IMR-90 (cell line): ENCODE measurements around the gene PIK3C2B. TPM values are rescaled to one million over a fixed set of nuclear protein-coding genes. Genes with fewer than 3 reads are reported as not detected.

Experiments used
- ATAC-seq: fragments of 200-7000 bp; cut with Tn5 transposase; 2 replicates; pipeline ENCODE4 v1.9.1; 2020; ENCODE audit warnings: low read depth, mild to moderate bottlenecking, moderate library complexity
- BruUV-seq: library from RNA; stranded (reverse); fragments of 400-500 nt; replicated peaks from 2 replicates; lab custom pipeline; 2021; lab: Mats Ljungman, UMichigan
- CTCF ChIA-PET: fragments of 300-600 bp; formaldehyde crosslinking; extraction: SDS; loops from one replicate; lab custom pipeline; 2021; ENCODE audit warnings: antibody characterized with exemption; lab: Yijun Ruan, JAX
- POLR2A ChIA-PET: fragments of 300-600 bp; sonication (Branson Sonifier 250); formaldehyde crosslinking; loops from one replicate; lab custom pipeline; 2022; ENCODE audit warnings: antibody characterized with exemption; ENCODE audit not compliant: unreplicated experiment; lab: Charles Lee
- DNase-seq: peaks from one replicate; pipeline ENCODE4 v3.0.0; 2013
- H2AFZ ChIP-seq: replicated peaks from 2 replicates; pipeline ENCODE3; 2013; ENCODE audit warnings: low read length, mild to moderate bottlenecking; ENCODE audit not compliant: poor library complexity
- H2AK5ac ChIP-seq: 2 replicates; pipeline ENCODE4 v1.6.1; 2013; ENCODE audit warnings: low read depth, low read length, inconsistent platforms
- H2AK9ac ChIP-seq: replicated peaks from 2 replicates; pipeline ENCODE3; 2013; ENCODE audit warnings: mild to moderate bottlenecking, low read depth, low read length, moderate library complexity; ENCODE audit not compliant: poor library complexity
- H2BK120ac ChIP-seq: 2 replicates; pipeline ENCODE4 v1.6.1; 2013; ENCODE audit warnings: low read depth, low read length, inconsistent platforms
- H2BK15ac ChIP-seq: 3 replicates; pipeline ENCODE4 v1.6.1; 2013; ENCODE audit warnings: low read depth, low read length, inconsistent platforms
- H2BK20ac ChIP-seq: 2 replicates; pipeline ENCODE4 v1.6.1; 2013; ENCODE audit warnings: low read depth, mild to moderate bottlenecking, inconsistent platforms, low read length, moderate library complexity
- H2BK5ac ChIP-seq: 2 replicates; pipeline ENCODE4 v1.6.1; 2013; ENCODE audit warnings: mild to moderate bottlenecking, low read depth, low read length, inconsistent platforms; ENCODE audit not compliant: poor library complexity, severe bottlenecking
- H3K14ac ChIP-seq: replicated peaks from 2 replicates; pipeline ENCODE4 v1.6.1; 2013; ENCODE audit warnings: low read depth, low read length, inconsistent platforms
- H3K18ac ChIP-seq: 2 replicates; pipeline ENCODE4 v1.6.1; 2013; ENCODE audit warnings: low read depth, low read length, control low read depth
- H3K23ac ChIP-seq: 2 replicates; pipeline ENCODE4 v1.6.1; 2013; ENCODE audit warnings: low read depth, low read length, inconsistent platforms
- H3K27ac ChIP-seq: 2 replicates; pipeline ENCODE4 v1.5.1; 2013; ENCODE audit warnings: mild to moderate bottlenecking, control low read depth, low read length; ENCODE audit not compliant: insufficient read depth
- H3K27me3 ChIP-seq: 2 replicates; pipeline ENCODE4 v1.6.1; 2013; ENCODE audit warnings: low read length; ENCODE audit not compliant: control insufficient read depth, insufficient read depth
- H3K36me3 ChIP-seq: 2 replicates; pipeline ENCODE4 v1.6.1; 2013; ENCODE audit warnings: low read length, mixed read lengths; ENCODE audit not compliant: control insufficient read depth, insufficient read depth
- H3K4ac ChIP-seq: 2 replicates; pipeline ENCODE4 v1.6.1; 2013; ENCODE audit warnings: low read depth, low read length, inconsistent platforms
- H3K4me1 ChIP-seq: 2 replicates; pipeline ENCODE4 v1.6.1; 2013; ENCODE audit warnings: low read length, mixed read lengths; ENCODE audit not compliant: control insufficient read depth, insufficient read depth
- H3K4me2 ChIP-seq: 2 replicates; pipeline ENCODE4 v1.6.1; 2013; ENCODE audit warnings: low read depth, mild to moderate bottlenecking, control low read depth, low read length, moderate library complexity
- H3K4me3 ChIP-seq: 2 replicates; pipeline ENCODE4 v1.5.1; 2013; ENCODE audit warnings: low read depth, mild to moderate bottlenecking, control low read depth, low read length, moderate library complexity; ENCODE audit not compliant: insufficient read depth
- H3K56ac ChIP-seq: 2 replicates; pipeline ENCODE4 v1.6.1; 2013; ENCODE audit warnings: low read length, inconsistent platforms; ENCODE audit not compliant: insufficient read depth; ENCODE audit errors: extremely low read depth
- H3K79me1 ChIP-seq, 2 experiments: 2 replicates each; pipeline ENCODE4 v1.6.1; 2013; ENCODE audit warnings: low read length in 2 of 2, inconsistent platforms in 1 of 2, low read depth in 1 of 2
- H3K9ac ChIP-seq: 2 replicates; pipeline ENCODE4 v1.6.1; 2013; ENCODE audit warnings: low read depth, low read length, control low read depth
- H3K9me1 ChIP-seq: 2 replicates; pipeline ENCODE4 v1.6.1; 2013; ENCODE audit warnings: low read length, inconsistent platforms; ENCODE audit not compliant: insufficient read depth
- H3K9me3 ChIP-seq: 2 replicates; pipeline ENCODE4 v1.6.1; 2013; ENCODE audit warnings: low read length; ENCODE audit not compliant: control insufficient read depth, insufficient read depth
- H4K20me1 ChIP-seq: 2 replicates; pipeline ENCODE4 v1.6.1; 2013; ENCODE audit warnings: low read length, inconsistent platforms; ENCODE audit not compliant: insufficient read depth
- H4K5ac ChIP-seq: 2 replicates; pipeline ENCODE4 v1.6.1; 2013; ENCODE audit warnings: mild to moderate bottlenecking, low read depth, low read length, control low read depth
- H4K8ac ChIP-seq, 2 experiments: 2 replicates each; pipeline ENCODE4 v1.6.1; 2013; ENCODE audit warnings: low read depth in 2 of 2, low read length in 2 of 2, control low read depth in 1 of 2, inconsistent platforms in 1 of 2
- H4K91ac ChIP-seq: 2 replicates; pipeline ENCODE4 v1.6.1; 2013; ENCODE audit warnings: low read depth, low read length, inconsistent platforms; ENCODE audit not compliant: insufficient read depth
- BHLHE40 ChIP-seq: fragments of 150-350 bp; IDR thresholded peaks from 2 replicates; pipeline ENCODE4 v1.6.1; 2016; ENCODE audit warnings: mild to moderate bottlenecking, low read depth, low read length
- CEBPB ChIP-seq: IDR thresholded peaks from 2 replicates; pipeline ENCODE4 v1.6.1; 2012; ENCODE audit warnings: low read depth, low read length, improper control_type of control experiment
- CHD1 ChIP-seq: IDR thresholded peaks from 2 replicates; pipeline ENCODE4 v1.6.1; 2012; ENCODE audit warnings: low read depth, low read length, improper control_type of control experiment
- ELK1 ChIP-seq: fragments of 150-350 bp; IDR thresholded peaks from 2 replicates; pipeline ENCODE4 v1.6.1; 2016; ENCODE audit warnings: low read depth, mild to moderate bottlenecking, low read length, moderate library complexity, borderline replicate concordance
- FOS ChIP-seq: fragments of 150-350 bp; IDR thresholded peaks from 2 replicates; pipeline ENCODE4 v1.6.1; 2016; ENCODE audit warnings: low read depth, low read length
- MAFK ChIP-seq: IDR thresholded peaks from 2 replicates; pipeline ENCODE4 v1.6.1; 2012; ENCODE audit warnings: low read depth, low read length, improper control_type of control experiment
- MAZ ChIP-seq: IDR thresholded peaks from 2 replicates; pipeline ENCODE4 v1.6.1; 2012; ENCODE audit warnings: low read depth, mild to moderate bottlenecking, low read length, improper control_type of control experiment, moderate library complexity, borderline replicate concordance
- MXI1 ChIP-seq: IDR thresholded peaks from 2 replicates; pipeline ENCODE4 v1.6.1; 2012; ENCODE audit warnings: low read depth, mild to moderate bottlenecking, low read length, moderate library complexity, borderline replicate concordance
- NFE2L2 ChIP-seq: fragments of 150-350 bp; IDR thresholded peaks from 2 replicates; pipeline ENCODE4 v1.6.1; 2016; ENCODE audit warnings: low read depth, mild to moderate bottlenecking, low read length
- POLR2A ChIP-seq: IDR thresholded peaks from 2 replicates; pipeline ENCODE4 v1.6.1; 2012; ENCODE audit warnings: mild to moderate bottlenecking, low read depth, low read length
- RAD21 ChIP-seq: IDR thresholded peaks from 2 replicates; pipeline ENCODE4 v1.6.1; 2012; ENCODE audit warnings: low read length, improper control_type of control experiment
- RCOR1 ChIP-seq: IDR thresholded peaks from 2 replicates; pipeline ENCODE4 v1.6.1; 2012; ENCODE audit warnings: mild to moderate bottlenecking, low read length, improper control_type of control experiment; ENCODE audit not compliant: insufficient replicate concordance
- RFX5 ChIP-seq: IDR thresholded peaks from 2 replicates; pipeline ENCODE4 v1.8.0; 2012; ENCODE audit warnings: low read depth, mild to moderate bottlenecking, low read length, moderate library complexity
- SMC3 ChIP-seq: fragments of 150-350 bp; IDR thresholded peaks from 2 replicates; pipeline ENCODE4 v1.6.1; 2016; ENCODE audit warnings: low read depth, mild to moderate bottlenecking, antibody characterized with exemption, low read length, moderate library complexity
- USF2 ChIP-seq: fragments of 150-350 bp; IDR thresholded peaks from 2 replicates; pipeline ENCODE4 v1.6.1; 2017; ENCODE audit warnings: mild to moderate bottlenecking, antibody characterized with exemption, low read length, low read depth
- WGBS, 2 experiments: methylation state at CpG; one replicate each; pipeline versions ENCODE4 v1.1.5 to v1.1.7; 2013; ENCODE audit warnings: missing lambda C conversion rate in 2 of 2; ENCODE audit not compliant: insufficient read length in 1 of 2; ENCODE audit errors: extremely low coverage in 2 of 2; 5-methylcytosine and 5-hydroxymethylcytosine counted together
- dilution Hi-C: fragments of 300-500 bp; cut with HindIII; formaldehyde crosslinking; loops from one replicate; pipeline ENCODE4 v1.14.3; 2018; ENCODE audit warnings: low sequenced_read_pairs; ENCODE audit not compliant: unreplicated experiment
- in situ Hi-C: fragments of 300-500 bp; cut with MboI; formaldehyde crosslinking; loops from 3 replicates; pipeline ENCODE4 v1.14.3; 2019; ENCODE audit warnings: low sequenced_read_pairs, inconsistent platforms, mixed read lengths
- intact Hi-C: fragments of 100-400 bp; cut with micrococcal nuclease; formaldehyde crosslinking; loops from 2 replicates; pipeline ENCODE4 v1.10.0; 2022
- polyA plus RNA-seq, 3 experiments: library from polyadenylated mRNA; depleted of rRNA; stranded (reverse); fragments of >200 nt; gene quantifications; 2 replicates each; pipeline ENCODE4 v1.2.3, GENCODE V29; 2012; ENCODE audit warnings: low replicate concordance in 1 of 3
- total RNA-seq: library from RNA; depleted of rRNA; stranded (reverse); fragments of >200 nt; gene quantifications from 2 replicates; pipeline ENCODE4 v1.2.3, GENCODE V29; 2012
- TF ChIP-seq, protein P1 (sequence below): conservative IDR thresholded peaks from 2 replicates; pipeline ENCODE4 v1.5.1; 2012; ENCODE audit warnings: mild to moderate bottlenecking, low read depth, low read length, improper control_type of control experiment

The PIK3C2B gene
- total and polyA plus RNA-seq, 2 of the 4 experiments (the other 2 are of a cell fraction), result 1.1 to 2.9 TPM

- Histone ChIP-seq H2AK9ac (no peak overlapping the region), H2AFZ (no peak overlapping the region), H3K9me3 (no peaks in the 10 kb centered on the region), H3K56ac (no peak overlapping the region), H4K20me1 (no peaks in the 10 kb centered on the region), H2BK5ac (no peak overlapping the region), H3K4me2 (no peak overlapping the region), H3K4ac (no peak overlapping the region), H3K9ac (no peak overlapping the region), H4K8ac (no peak overlapping the region), H3K27ac (no peak overlapping the region), H3K18ac (no peak overlapping the region), H3K14ac (no peak overlapping the region), H3K23ac (no peak overlapping the region), H3K4me1 (no peaks in the 10 kb centered on the region), H3K9me1 (no peaks in the 10 kb centered on the region), H2AK5ac (no peak overlapping the region), H2BK15ac (no peak overlapping the region), H3K4me3 (no peak overlapping the region), H4K91ac (no peak overlapping the region), H2BK20ac (no peak overlapping the region), H3K27me3 (no peaks in the 10 kb centered on the region), H4K5ac (no peak overlapping the region), H3K36me3 (peaks cover 18% of the 10 kb centered on the region), H3K79me1 (no peaks in the 10 kb centered on the region), H2BK120ac (no peak overlapping the region)
- ATAC-seq (no peak), DNase-seq (no peak)
- ChIA-PET CTCF (no interaction called here), POLR2A (no interaction called here)
- no TSS peak for BruUV-seq
- in situ Hi-C loops (no loop called here), intact Hi-C loops (loop anchor here (2.0 kb wide), 1 partner anchor 21 kb away; no protein-coding TSS in a partner anchor), dilution Hi-C loops (no loop called here)
- WGBS, 2 experiments, result 71% methylated on average over 1 of the region's 9 CpGs; no CpG with 5 or more reads in 1 of the 2 experiments
- no peak for TF ChIP-seq NFE2L2
- TF ChIP-seq POLR2A, result no peak
- TF ChIP-seq MXI1, result no peak
- TF ChIP-seq RFX5, result no peak
- TF ChIP-seq ELK1, result no peak
- TF ChIP-seq MAZ, result no peak
- no peak for TF ChIP-seq CHD1
- TF ChIP-seq FOS, result no peak
- no peak for TF ChIP-seq BHLHE40
- no peak for TF ChIP-seq RCOR1
- TF ChIP-seq, protein P1, sequence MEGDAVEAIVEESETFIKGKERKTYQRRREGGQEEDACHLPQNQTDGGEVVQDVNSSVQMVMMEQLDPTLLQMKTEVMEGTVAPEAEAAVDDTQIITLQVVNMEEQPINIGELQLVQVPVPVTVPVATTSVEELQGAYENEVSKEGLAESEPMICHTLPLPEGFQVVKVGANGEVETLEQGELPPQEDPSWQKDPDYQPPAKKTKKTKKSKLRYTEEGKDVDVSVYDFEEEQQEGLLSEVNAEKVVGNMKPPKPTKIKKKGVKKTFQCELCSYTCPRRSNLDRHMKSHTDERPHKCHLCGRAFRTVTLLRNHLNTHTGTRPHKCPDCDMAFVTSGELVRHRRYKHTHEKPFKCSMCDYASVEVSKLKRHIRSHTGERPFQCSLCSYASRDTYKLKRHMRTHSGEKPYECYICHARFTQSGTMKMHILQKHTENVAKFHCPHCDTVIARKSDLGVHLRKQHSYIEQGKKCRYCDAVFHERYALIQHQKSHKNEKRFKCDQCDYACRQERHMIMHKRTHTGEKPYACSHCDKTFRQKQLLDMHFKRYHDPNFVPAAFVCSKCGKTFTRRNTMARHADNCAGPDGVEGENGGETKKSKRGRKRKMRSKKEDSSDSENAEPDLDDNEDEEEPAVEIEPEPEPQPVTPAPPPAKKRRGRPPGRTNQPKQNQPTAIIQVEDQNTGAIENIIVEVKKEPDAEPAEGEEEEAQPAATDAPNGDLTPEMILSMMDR, result no peak
- no peak for TF ChIP-seq RAD21
- TF ChIP-seq CEBPB, result no peak
- no peak for TF ChIP-seq SMC3
- TF ChIP-seq MAFK, result no peak
- TF ChIP-seq USF2, result no peak
Measured at GRCh38 chr1:204455831-204456145, 38.8 kb downstream of the PIK3C2B start.
